ENCODE measurements around the gene PAH. TPM values are rescaled to one million over a fixed set of nuclear protein-coding genes. Genes with fewer than 3 reads are reported as not detected.

The PAH gene
- 10 to 100 TPM in 4 of 6 donors, 1 to 10 TPM in 2; 5.9 to 27.4 (median 11.5) TPM for total RNA-seq
- 10 to 100 TPM; 42.0 to 89.3 TPM for polyA plus RNA-seq

GRCh38 chr12:102917026-102917787, at the start of gene PAH:
Gene PAH, minus strand, starts transcription at chr12:102917244. Its CDS starts 114 bp downstream, at chr12:102917130.
- Histone ChIP-seq H3K4me3 (peak within 1 kb of the TSS in 2 of 4 donors; percentile 32 to 45), H3K4me1 (peaks cover 0 to 7% (median 0%) of the 10 kb centered on the region in 3 donors), H3K36me3 (no peaks in the 10 kb centered on the region), H3K9me3 (no peaks in the 10 kb centered on the region), H3K27ac (peak within 1 kb of the TSS; percentile 31 to 68 (median 52)), H3K27me3 (no peaks in the 10 kb centered on the region)
- intact Hi-C loops (cut with DNase I) = no loop called here
- TF ChIP-seq CTCF (IDR thresholded peaks at IDR 0.05) = no peak
- 15 to 17% methylated on average over 30 of the region's 30 CpGs for WGBS, 2 donors
- FAIRE-seq = no peak
- peak; percentile 82 to 89 (median 86) for ATAC-seq
- peak; percentile 40 to 76 (median 62) for DNase-seq

- peaks cover 0 to 4% (median 0%) of the 10 kb centered on the region in 3 donors for H3K4me1 ChIP-seq
- no peaks in the 10 kb centered on the region for H3K9me3 ChIP-seq
- H3K27ac ChIP-seq = no peak overlapping the region
- intact Hi-C loops (cut with DNase I) = no loop called here
- TF ChIP-seq CTCF (IDR thresholded peaks at IDR 0.05) = no peak
- H3K27me3 ChIP-seq = peaks cover 0 to 35% (median 9%) of the 10 kb centered on the region in 4 donors
- DNase-seq (no peak), ATAC-seq (no peak), FAIRE-seq (no peak)
- H3K36me3 ChIP-seq = no peaks in the 10 kb centered on the region
- no peak overlapping the region for H3K4me3 ChIP-seq
- 42 to 44% methylated on average over 12 of the region's 12 CpGs for WGBS, 2 donors
These were observed 49.3 kb upstream of the PAH start for GRCh38 chr12:102966200-102966863.

GRCh38 chr12:102965281-102966155, 48.5 kb upstream of the PAH start:
- Histone ChIP-seq H3K27me3 (peaks cover 0 to 42% (median 9%) of the 10 kb centered on the region in 4 donors), H3K27ac (no peak overlapping the region), H3K36me3 (no peaks in the 10 kb centered on the region), H3K4me3 (peak overlapping the region in 1 of 4 donors; percentile 17), H3K4me1 (peaks cover 0 to 4% (median 0%) of the 10 kb centered on the region in 3 donors), H3K9me3 (no peaks in the 10 kb centered on the region)
- FAIRE-seq = no peak
- ATAC-seq = peak in 3 of 4 donors; percentile 44 to 57 (median 49)
- no peak for TF ChIP-seq CTCF (IDR thresholded peaks at IDR 0.05)
- intact Hi-C loops (cut with DNase I) = no loop called here
- DNase-seq = no peak
- WGBS, 2 donors = 2 to 3% methylated on average over 38 of the region's 38 CpGs

- WGBS, 2 donors = 1 to 2% methylated on average over 21 of the region's 21 CpGs
- FAIRE-seq = no peak
- Histone ChIP-seq H3K36me3 (no peaks in the 10 kb centered on the region), H3K4me3 (peak overlapping the region in 1 of 4 donors; percentile 17), H3K27me3 (peaks cover 0 to 48% (median 11%) of the 10 kb centered on the region in 4 donors), H3K27ac (no peak overlapping the region), H3K9me3 (no peaks in the 10 kb centered on the region), H3K4me1 (peaks cover 0 to 4% (median 0%) of the 10 kb centered on the region in 3 donors)
- intact Hi-C loops (cut with DNase I) = no loop called here
- peak in 2 of 6 donors; percentile 12 to 18 for DNase-seq
- TF ChIP-seq CTCF (IDR thresholded peaks at IDR 0.05) = no peak
- peak; percentile 50 to 81 (median 77) for ATAC-seq
These were observed 47.8 kb upstream of the PAH start for GRCh38 chr12:102964872-102965271.

All from pancreas (tissue), 10 donors.